Fibroblast of lung (primary cell): ENCODE measurements around the gene TMED9. TPM values are rescaled to one million over a fixed set of nuclear protein-coding genes. Genes with fewer than 3 reads are reported as not detected.

Experiments
- DNase-seq, 2 donors: peaks; one replicate each; pipeline versions ENCODE4 v3.0.0 to v3.0.0-alpha.2; 2010; ENCODE audit warnings: low read depth in 2 of 2
- H2AFZ ChIP-seq: 2 replicates; pipeline ENCODE4 v1.5.1; 2012; ENCODE audit warnings: low read length, control low read depth, inconsistent platforms
- H3K27ac ChIP-seq: 2 replicates; pipeline ENCODE4 v1.5.1; 2011; ENCODE audit warnings: low read length, control low read depth; ENCODE audit not compliant: insufficient read depth
- H3K27me3 ChIP-seq: 2 replicates; pipeline ENCODE4 v1.5.1; 2011; ENCODE audit warnings: mild to moderate bottlenecking, low read length; ENCODE audit not compliant: control insufficient read depth, insufficient read depth
- H3K36me3 ChIP-seq: 2 replicates; pipeline ENCODE4 v1.5.1; 2011; ENCODE audit warnings: low read length; ENCODE audit not compliant: control insufficient read depth, insufficient read depth
- H3K4me1 ChIP-seq: 2 replicates; pipeline ENCODE4 v1.5.1; 2011; ENCODE audit warnings: low read length; ENCODE audit not compliant: control insufficient read depth, insufficient read depth; ENCODE audit errors: extremely low read depth
- H3K4me2 ChIP-seq: 2 replicates; pipeline ENCODE4 v1.5.1; 2011; ENCODE audit warnings: low read length, control low read depth; ENCODE audit not compliant: insufficient read depth; ENCODE audit errors: extremely low read depth
- H3K4me3 ChIP-seq, 4 experiments: fragments of 200-600 bp in 1 of 4; sonication (generic) in 1 of 4; replicated peaks in 1 of 4; 2 replicates each; pipeline ENCODE4 v1.5.1; 2011 to 2016; ENCODE audit warnings: low read length in 4 of 4, low read depth in 3 of 4, mild to moderate bottlenecking in 3 of 4, control low read depth in 2 of 4, inconsistent platforms in 1 of 4, mixed read lengths in 1 of 4; ENCODE audit not compliant: insufficient read depth in 1 of 4; ENCODE audit errors: control extremely low read depth in 1 of 4
- H3K79me2 ChIP-seq: 2 replicates; pipeline ENCODE4 v1.5.1; 2012; ENCODE audit warnings: mild to moderate bottlenecking, low read length, inconsistent platforms; ENCODE audit not compliant: control insufficient read depth, insufficient read depth
- H3K9ac ChIP-seq: 2 replicates; pipeline ENCODE4 v1.5.1; 2011; ENCODE audit warnings: mild to moderate bottlenecking, low read length, control low read depth; ENCODE audit not compliant: insufficient read depth
- H3K9me3 ChIP-seq: 2 replicates; pipeline ENCODE4 v1.5.1; 2012; ENCODE audit warnings: low read depth, low read length; ENCODE audit not compliant: control insufficient read depth, insufficient read depth
- H4K20me1 ChIP-seq: 2 replicates; pipeline ENCODE4 v1.5.1; 2011; ENCODE audit warnings: low read length; ENCODE audit not compliant: control insufficient read depth, insufficient read depth; ENCODE audit errors: extremely low read depth
- CTCF ChIP-seq, 2 donors: IDR thresholded peaks in 1 of 2; conservative IDR thresholded peaks in 1 of 2; 1 replicate in 1 of 2; 2 replicates in 1 of 2; pipeline ENCODE4 v1.5.1; 2011 to 2012; ENCODE audit warnings: low read length in 2 of 2, control low read depth in 1 of 2, inconsistent platforms in 1 of 2, low read depth in 1 of 2, mild to moderate bottlenecking in 1 of 2
- EZH2 ChIP-seq: IDR thresholded peaks from 2 replicates; pipeline ENCODE4 v1.5.1; 2012; ENCODE audit warnings: low read length, control low read depth, mild to moderate bottlenecking; ENCODE audit errors: missing control alignments
- polyA plus RNA-seq, 2 donors: library from polyadenylated mRNA; depleted of rRNA in 1 of 2; stranded (reverse) in 1 of 2; unstranded in 1 of 2; fragments of >200 nt; gene quantifications; 2 replicates each; pipeline ENCODE4 v1.2.1, GENCODE V29; 2011 to 2012; ENCODE audit warnings: missing spikeins in 1 of 2
- total RNA-seq: library from RNA; depleted of rRNA; stranded (reverse); fragments of >200 nt; gene quantifications from 2 replicates; pipeline ENCODE4 v1.2.1, GENCODE V29; 2014

TMED9 gene
- total and polyA plus RNA-seq, 2 donors (not counting 1 experiment from before 2014, with no cell fraction given): 139 to 355 TPM

GRCh38 chr5:177600508-177601018 lies 8.6 kb downstream of the TMED9 start:
- H2AFZ ChIP-seq: peak overlapping the region; percentile 54
- no peaks in the 10 kb centered on the region for H3K4me1 ChIP-seq
- peak in 1 of 2 donors; percentile 52 for DNase-seq
- H3K27me3 ChIP-seq: no peaks in the 10 kb centered on the region
- H3K9ac ChIP-seq: peak overlapping the region; percentile 87
- peaks cover 2% of the 10 kb centered on the region for H3K79me2 ChIP-seq
- H3K4me2 ChIP-seq: peak overlapping the region; percentile 88
- peak overlapping the region; percentile 44 for H3K27ac ChIP-seq
- no peaks in the 10 kb centered on the region for H3K9me3 ChIP-seq
- TF ChIP-seq CTCF (conservative IDR thresholded peaks at IDR 0.05 in 1 of 2, IDR thresholded peaks at IDR 0.05 in 1 of 2; ENCODE audit: low read depth in 1 of 2, low read length in 2 of 2) (no peak), EZH2 (no peak)
- no peaks in the 10 kb centered on the region for H4K20me1 ChIP-seq
- H3K36me3 ChIP-seq: peaks cover 7% of the 10 kb centered on the region
- H3K4me3 ChIP-seq: peak overlapping the region; percentile 56 to 94 (median 72)

DNA sequence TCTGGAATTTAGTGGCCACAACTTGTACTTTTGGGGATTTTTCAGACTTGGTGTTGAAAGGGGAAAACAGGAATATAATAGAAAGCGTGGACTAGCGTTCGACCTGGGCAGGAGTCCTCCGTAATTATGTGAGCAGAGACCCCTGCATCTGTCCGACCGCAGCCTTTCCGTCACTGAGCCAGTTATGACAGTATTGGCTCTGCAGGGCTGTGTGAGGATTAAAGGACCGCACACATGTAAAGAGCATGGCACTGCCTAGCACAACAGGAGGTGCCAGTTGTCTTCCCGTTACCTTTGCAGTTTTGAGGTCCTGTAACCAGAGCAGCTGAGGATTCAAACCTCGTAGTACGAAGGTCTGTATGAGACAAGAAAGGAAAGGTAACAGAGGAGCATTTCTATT lies 9.1 kb downstream of the TMED9 start:
- Histone ChIP-seq H2AFZ (no peak overlapping the region), H3K4me2 (peak overlapping the region; percentile 88), H3K27ac (no peak overlapping the region), H3K9ac (no peak overlapping the region), H4K20me1 (no peaks in the 10 kb centered on the region), H3K4me1 (no peaks in the 10 kb centered on the region), H3K36me3 (peaks cover 6% of the 10 kb centered on the region), H3K9me3 (no peaks in the 10 kb centered on the region), H3K79me2 (peaks cover 2% of the 10 kb centered on the region), H3K4me3 (peak overlapping the region; percentile 56 to 94 (median 72)), H3K27me3 (no peaks in the 10 kb centered on the region)
- no peak for TF ChIP-seq EZH2
- no peak for TF ChIP-seq CTCF (conservative IDR thresholded peaks at IDR 0.05 in 1 of 2, IDR thresholded peaks at IDR 0.05 in 1 of 2; ENCODE audit: low read depth in 1 of 2, low read length in 2 of 2)
- DNase-seq: no peak

- no peaks in the 10 kb centered on the region for H3K27me3 ChIP-seq
- H3K79me2 ChIP-seq: peaks cover 2% of the 10 kb centered on the region
- no peak overlapping the region for H3K9ac ChIP-seq
- no peak overlapping the region for H2AFZ ChIP-seq
- H3K4me1 ChIP-seq: no peaks in the 10 kb centered on the region
- no peak overlapping the region for H3K4me2 ChIP-seq
- no peak overlapping the region for H3K27ac ChIP-seq
- DNase-seq: peak in 1 of 2 donors; percentile 17
- no peaks in the 10 kb centered on the region for H3K9me3 ChIP-seq
- TF ChIP-seq EZH2 (no peak), CTCF (conservative IDR thresholded peaks at IDR 0.05 in 1 of 2, IDR thresholded peaks at IDR 0.05 in 1 of 2; ENCODE audit: low read depth in 1 of 2, low read length in 2 of 2) (no peak)
- no peaks in the 10 kb centered on the region for H4K20me1 ChIP-seq
- H3K4me3 ChIP-seq: no peak overlapping the region
- no peaks in the 10 kb centered on the region for H3K36me3 ChIP-seq
Measured at GRCh38 chr5:177601577-177602457, 9.8 kb downstream of the TMED9 start.
